ENCODE data around the gene ATAD2B.

Gene ATAD2B

DNA sequence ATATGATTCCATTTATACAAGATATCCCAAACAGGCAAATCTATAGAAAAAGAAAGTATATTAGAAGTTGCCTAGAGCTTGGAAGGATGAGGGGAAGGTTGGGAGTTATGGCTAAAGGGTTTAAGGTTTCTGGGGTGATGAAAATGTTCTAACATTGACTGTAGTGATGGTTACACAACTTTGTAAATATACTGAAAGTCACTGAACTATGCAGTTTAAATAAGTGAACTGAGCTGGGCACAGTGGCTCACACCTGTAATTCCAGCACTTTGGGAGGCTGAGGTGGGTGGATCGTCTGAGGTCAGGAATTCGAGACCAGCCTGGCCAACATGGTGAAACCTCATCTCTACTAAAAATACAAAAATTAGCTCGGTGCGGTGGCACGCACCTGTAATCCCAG lies 91.5 kb downstream of the ATAD2B start:
- DNase-seq (ENCODE audit: insufficient read length) (no peak), FAIRE-seq (no peak)
- TF ChIP-seq POLR2A (IDR thresholded peaks at IDR 0.05; ENCODE audit: low read depth, low read length) (no peak), TAF1 (IDR thresholded peaks at IDR 0.05; ENCODE audit: borderline replicate concordance, low read depth, low read length) (no peak), POLR2AphosphoS5 (IDR thresholded peaks at IDR 0.05; ENCODE audit: low read depth, low read length) (no peak)

- DNase-seq (ENCODE audit: insufficient read length) (no peak), FAIRE-seq (no peak)
- TF ChIP-seq POLR2A (IDR thresholded peaks at IDR 0.05; ENCODE audit: low read depth, low read length) (no peak), TAF1 (IDR thresholded peaks at IDR 0.05; ENCODE audit: borderline replicate concordance, low read depth, low read length) (no peak)
Observed at GRCh38 chr2:23828986-23829385, 97.9 kb downstream of the ATAD2B start.

- FAIRE-seq (no peak), DNase-seq (ENCODE audit: insufficient read length) (no peak)
- no peak for TF ChIP-seq TAF1 (IDR thresholded peaks at IDR 0.05; ENCODE audit: borderline replicate concordance, low read depth, low read length)
- no peak for TF ChIP-seq POLR2AphosphoS5 (IDR thresholded peaks at IDR 0.05; ENCODE audit: low read depth, low read length)
- no peak for TF ChIP-seq POLR2A (IDR thresholded peaks at IDR 0.05; ENCODE audit: low read depth, low read length)
Observed at GRCh38 chr2:23828256-23828980, 98.5 kb downstream of the ATAD2B start.

GRCh38 chr2:23827287-23827686 lies 99.6 kb downstream of the ATAD2B start:
- no peak for DNase-seq (ENCODE audit: insufficient read length)
- no peak for TF ChIP-seq TAF1 (IDR thresholded peaks at IDR 0.05; ENCODE audit: borderline replicate concordance, low read depth, low read length)
- no peak for TF ChIP-seq POLR2AphosphoS5 (IDR thresholded peaks at IDR 0.05; ENCODE audit: low read depth, low read length)
- no peak for TF ChIP-seq POLR2A (IDR thresholded peaks at IDR 0.05; ENCODE audit: low read depth, low read length)
- FAIRE-seq: no peak

GRCh38 chr2:23826771-23827170 lies 100.2 kb downstream of the ATAD2B start:
- TF ChIP-seq POLR2AphosphoS5 (IDR thresholded peaks at IDR 0.05; ENCODE audit: low read depth, low read length) (no peak), TAF1 (IDR thresholded peaks at IDR 0.05; ENCODE audit: borderline replicate concordance, low read depth, low read length) (no peak), POLR2A (IDR thresholded peaks at IDR 0.05; ENCODE audit: low read depth, low read length) (no peak)
- FAIRE-seq (no peak), DNase-seq (ENCODE audit: insufficient read length) (no peak)

GRCh38 chr2:23826040-23826439 lies 100.9 kb downstream of the ATAD2B start:
- TF ChIP-seq POLR2AphosphoS5 (IDR thresholded peaks at IDR 0.05; ENCODE audit: low read depth, low read length) (no peak), POLR2A (IDR thresholded peaks at IDR 0.05; ENCODE audit: low read depth, low read length) (no peak), TAF1 (IDR thresholded peaks at IDR 0.05; ENCODE audit: borderline replicate concordance, low read depth, low read length) (no peak)
- no peak for FAIRE-seq
- DNase-seq (ENCODE audit: insufficient read length): no peak

GRCh38 chr2:23824777-23825212 lies 102.1 kb downstream of the ATAD2B start:
- TF ChIP-seq POLR2A (IDR thresholded peaks at IDR 0.05; ENCODE audit: low read depth, low read length) (no peak), TAF1 (IDR thresholded peaks at IDR 0.05; ENCODE audit: borderline replicate concordance, low read depth, low read length) (no peak), POLR2AphosphoS5 (IDR thresholded peaks at IDR 0.05; ENCODE audit: low read depth, low read length) (no peak)
- no peak for DNase-seq (ENCODE audit: insufficient read length)

GRCh38 chr2:23823863-23824262 lies 103.1 kb downstream of the ATAD2B start:
- DNase-seq (ENCODE audit: insufficient read length): no peak
- TF ChIP-seq POLR2A (IDR thresholded peaks at IDR 0.05; ENCODE audit: low read depth, low read length) (no peak), POLR2AphosphoS5 (IDR thresholded peaks at IDR 0.05; ENCODE audit: low read depth, low read length) (no peak), TAF1 (IDR thresholded peaks at IDR 0.05; ENCODE audit: borderline replicate concordance, low read depth, low read length) (no peak)
- no peak for FAIRE-seq

More at GRCh38 chr2:23824777-23825212, 102.1 kb downstream of the ATAD2B start:
- peak; percentile 89 for FAIRE-seq

- no peak for TF ChIP-seq POLR2A (IDR thresholded peaks at IDR 0.05; ENCODE audit: low read depth, low read length)
- TF ChIP-seq TAF1 (IDR thresholded peaks at IDR 0.05; ENCODE audit: borderline replicate concordance, low read depth, low read length): no peak
- TF ChIP-seq POLR2AphosphoS5 (IDR thresholded peaks at IDR 0.05; ENCODE audit: low read depth, low read length): no peak
- FAIRE-seq: no peak
- DNase-seq (ENCODE audit: insufficient read length): no peak
Observed at GRCh38 chr2:23814963-23815362, 112.0 kb downstream of the ATAD2B start.

GRCh38 chr2:23813438-23813837 lies 113.5 kb downstream of the ATAD2B start:
- TF ChIP-seq POLR2A (IDR thresholded peaks at IDR 0.05; ENCODE audit: low read depth, low read length) (no peak), TAF1 (IDR thresholded peaks at IDR 0.05; ENCODE audit: borderline replicate concordance, low read depth, low read length) (no peak), POLR2AphosphoS5 (IDR thresholded peaks at IDR 0.05; ENCODE audit: low read depth, low read length) (no peak)
- DNase-seq (ENCODE audit: insufficient read length): no peak
- no peak for FAIRE-seq

GRCh38 chr2:23809150-23809549 lies 117.8 kb downstream of the ATAD2B start:
- no peak for DNase-seq (ENCODE audit: insufficient read length)
- TF ChIP-seq POLR2AphosphoS5 (IDR thresholded peaks at IDR 0.05; ENCODE audit: low read depth, low read length) (no peak), POLR2A (IDR thresholded peaks at IDR 0.05; ENCODE audit: low read depth, low read length) (no peak), TAF1 (IDR thresholded peaks at IDR 0.05; ENCODE audit: borderline replicate concordance, low read depth, low read length) (no peak)
- peak; percentile 17 for FAIRE-seq

- no peak for DNase-seq (ENCODE audit: insufficient read length)
- no peak for FAIRE-seq
- TF ChIP-seq POLR2A (IDR thresholded peaks at IDR 0.05; ENCODE audit: low read depth, low read length): no peak
- TF ChIP-seq TAF1 (IDR thresholded peaks at IDR 0.05; ENCODE audit: borderline replicate concordance, low read depth, low read length): no peak
Observed at GRCh38 chr2:23806665-23807249, 120.2 kb downstream of the ATAD2B start.

All from GM12892 (cell line).